ENCODE measurements around the gene KRTAP2-1. TPM values are rescaled to one million over a fixed set of nuclear protein-coding genes. Genes with fewer than 3 reads are reported as not detected.
"Not testable (repeated sequence)": the region's sequence is repeated elsewhere in the genome, so short reads cannot be mapped to it uniquely, and the experiment has no call there.

The KRTAP2-1 gene, protein sequence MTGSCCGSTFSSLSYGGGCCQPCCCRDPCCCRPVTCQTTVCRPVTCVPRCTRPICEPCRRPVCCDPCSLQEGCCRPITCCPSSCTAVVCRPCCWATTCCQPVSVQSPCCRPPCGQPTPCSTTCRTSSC
- not detected for total RNA-seq
- long read RNA-seq, result 0 reads

- H3K36me3 ChIP-seq; H3K4me1 ChIP-seq; DNase-seq; H3K4me3 ChIP-seq; intact Hi-C loops (cut with DNase I); H3K27ac ChIP-seq; H3K9me3 ChIP-seq: not testable (repeated sequence)
- peak; percentile 13 to 16 for ATAC-seq
- peaks cover 19% of the 10 kb centered on the region for H3K27me3 ChIP-seq (ENCODE audit: low read depth)
Observed at GRCh38 chr17:41046735-41047465, at the start of gene KRTAP2-1. Gene KRTAP2-1, minus strand, starts transcription at chr17:41047316. Its CDS starts 49 bp downstream, at chr17:41047267.

- Histone ChIP-seq H3K4me1 (no peaks in the 10 kb centered on the region), H3K9me3 (no peaks in the 10 kb centered on the region), H3K27me3 (ENCODE audit: low read depth) (peaks cover 3% of the 10 kb centered on the region), H3K36me3 (no peaks in the 10 kb centered on the region), H3K4me3 (no peak overlapping the region), H3K27ac (no peak overlapping the region)
- no peak for TF ChIP-seq CTCF (IDR thresholded peaks at IDR 0.05)
- peak in 1 of 2 donors; percentile 32 for ATAC-seq
- intact Hi-C loops (cut with DNase I), result no loop called here
- DNase-seq, result no peak
Observed at GRCh38 chr17:41096055-41096454, 48.9 kb upstream of the KRTAP2-1 start.

DNA sequence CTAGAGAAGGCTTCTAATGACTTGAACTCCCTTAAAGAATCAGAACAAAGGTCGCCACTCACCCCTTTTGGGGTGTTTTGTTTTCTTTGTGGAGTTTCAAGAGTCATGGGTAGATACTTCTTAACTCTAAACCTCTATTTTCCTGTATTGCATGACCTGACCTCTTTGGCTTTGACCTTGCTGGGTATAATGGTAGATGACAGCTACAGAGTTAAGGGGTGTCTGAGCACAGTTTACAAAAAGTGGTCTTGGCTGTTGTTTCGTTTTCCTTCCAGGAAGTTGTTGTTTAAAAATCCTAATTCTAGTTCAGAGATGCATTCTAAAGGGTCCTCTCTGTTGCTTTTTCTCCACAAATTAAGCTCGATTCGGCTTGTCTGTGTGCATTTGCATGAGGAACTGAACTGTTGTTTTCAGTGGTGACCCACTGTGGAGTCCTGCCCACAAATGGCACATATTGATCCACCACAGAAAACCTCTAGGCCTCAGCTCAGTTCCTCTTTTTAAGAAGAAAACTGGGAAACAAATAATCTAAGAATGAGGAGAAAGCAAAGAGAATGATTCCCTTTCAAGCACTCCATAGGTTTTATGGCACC is 41.7 kb upstream of the KRTAP2-1 start:
- ATAC-seq; H3K9me3 ChIP-seq; intact Hi-C loops (cut with DNase I); H3K4me1 ChIP-seq; H3K4me3 ChIP-seq; H3K27ac ChIP-seq; DNase-seq; H3K36me3 ChIP-seq; H3K27me3 ChIP-seq (ENCODE audit: low read depth): not testable (repeated sequence)

DNA sequence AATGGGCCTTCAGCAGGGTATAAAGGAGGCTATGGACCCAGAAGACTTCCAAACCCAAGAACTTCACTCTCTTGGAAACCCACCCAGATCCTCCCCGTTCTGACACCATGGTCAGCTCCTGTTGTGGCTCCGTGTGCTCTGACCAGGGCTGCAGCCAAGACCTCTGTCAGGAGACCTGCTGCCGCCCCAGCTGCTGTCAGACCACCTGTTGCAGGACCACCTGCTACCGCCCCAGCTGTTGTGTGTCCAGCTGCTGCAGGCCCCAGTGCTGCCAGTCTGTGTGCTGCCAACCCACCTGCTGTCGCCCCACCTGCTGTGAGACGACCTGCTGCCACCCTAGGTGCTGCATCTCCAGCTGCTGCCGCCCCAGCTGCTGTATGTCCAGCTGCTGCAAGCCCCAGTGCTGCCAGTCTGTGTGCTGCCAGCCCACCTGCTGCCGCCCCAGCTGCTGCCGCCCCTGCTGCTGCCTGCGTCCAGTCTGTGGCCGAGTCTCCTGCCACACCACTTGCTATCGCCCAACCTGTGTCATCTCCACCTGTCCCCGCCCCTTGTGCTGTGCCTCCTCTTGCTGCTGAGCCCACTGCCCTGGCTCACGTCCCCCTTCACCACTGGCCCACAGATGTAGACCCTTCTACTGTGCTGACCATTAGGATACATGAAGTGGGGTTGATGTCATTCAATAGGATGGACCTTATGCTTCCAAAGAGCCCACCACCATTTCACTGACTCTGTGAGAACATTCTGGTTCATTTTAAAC is 37.2 kb upstream of the KRTAP2-1 start, which contains the start of gene KRTAP4-7:
Gene KRTAP4-7, plus strand, starts transcription at position 51 of the 757 bp plus-strand sequence. Its CDS starts 57 bp downstream, at position 108.
- H3K27ac ChIP-seq; H3K9me3 ChIP-seq; H3K4me1 ChIP-seq; H3K36me3 ChIP-seq; H3K27me3 ChIP-seq (ENCODE audit: low read depth); DNase-seq; intact Hi-C loops (cut with DNase I); H3K4me3 ChIP-seq; ATAC-seq: not testable (repeated sequence)

DNA sequence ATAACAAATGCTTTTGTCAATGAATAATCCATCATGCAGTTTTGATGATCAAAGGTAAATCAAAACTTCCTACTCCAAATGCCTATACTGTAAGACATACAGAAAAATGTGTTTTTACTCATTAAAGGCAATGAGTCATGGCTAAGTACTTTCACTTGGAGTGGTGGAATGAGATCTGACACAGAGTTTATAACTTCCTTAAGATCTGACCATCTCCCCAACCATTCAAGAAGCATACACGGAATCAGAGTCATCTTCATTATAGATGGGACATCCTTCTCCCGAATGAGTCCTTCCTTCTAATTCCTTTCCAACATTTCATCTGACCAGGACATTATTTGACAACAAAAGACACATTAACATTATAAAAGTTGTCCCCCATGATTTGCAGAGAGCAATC is 36.3 kb upstream of the KRTAP2-1 start:
- H3K27ac ChIP-seq; H3K36me3 ChIP-seq; H3K27me3 ChIP-seq (ENCODE audit: low read depth); H3K4me1 ChIP-seq; H3K4me3 ChIP-seq; H3K9me3 ChIP-seq; ATAC-seq; DNase-seq; intact Hi-C loops (cut with DNase I): not testable (repeated sequence)

- Histone ChIP-seq H3K4me3 (no peak overlapping the region), H3K36me3 (no peaks in the 10 kb centered on the region), H3K27ac (no peak overlapping the region), H3K9me3 (no peaks in the 10 kb centered on the region), H3K4me1 (no peaks in the 10 kb centered on the region), H3K27me3 (ENCODE audit: low read depth) (no peaks in the 10 kb centered on the region)
- intact Hi-C loops (cut with DNase I), result no loop called here
- DNase-seq (no peak), ATAC-seq (no peak)
- no peak for TF ChIP-seq CTCF (IDR thresholded peaks at IDR 0.05)
Observed at GRCh38 chr17:41082626-41083025, 35.5 kb upstream of the KRTAP2-1 start.

GRCh38 chr17:41076788-41077187 is 29.7 kb upstream of the KRTAP2-1 start:
- Histone ChIP-seq H3K4me1 (no peaks in the 10 kb centered on the region), H3K27ac (no peak overlapping the region), H3K4me3 (no peak overlapping the region), H3K36me3 (no peaks in the 10 kb centered on the region), H3K27me3 (ENCODE audit: low read depth) (no peaks in the 10 kb centered on the region), H3K9me3 (no peaks in the 10 kb centered on the region)
- intact Hi-C loops (cut with DNase I), result no loop called here
- ATAC-seq, result no peak
- TF ChIP-seq CTCF (IDR thresholded peaks at IDR 0.05), result no peak
- DNase-seq, result no peak
